ENCODE results near the gene TAF1A.

Gene TAF1A

DNA sequence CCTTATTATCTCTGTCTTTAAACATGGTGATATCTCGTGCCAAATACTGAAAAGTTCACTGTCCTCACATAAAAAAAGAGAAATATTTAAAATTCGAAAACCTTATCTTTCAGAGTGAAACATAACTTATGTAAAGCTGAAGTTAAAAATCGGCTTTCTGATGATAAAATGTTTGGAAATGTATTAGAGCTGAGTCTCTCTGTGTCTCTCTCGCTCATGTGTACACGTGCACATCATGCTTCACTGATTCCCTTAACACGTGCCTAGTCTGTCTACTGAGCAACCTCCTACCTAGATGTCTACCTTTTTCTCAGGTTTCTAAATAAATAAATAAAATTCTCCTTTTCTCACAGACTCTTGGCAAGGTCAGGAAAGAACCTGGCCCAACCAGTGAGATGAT, 58.9 kb downstream of the TAF1A start:
- peaks cover 19% of the 10 kb centered on the region for H3K27me3 Mint-ChIP-seq (ENCODE audit: low read depth)
- no peaks in the 10 kb centered on the region for H3K9me3 Mint-ChIP-seq
- H3K36me3 Mint-ChIP-seq (ENCODE audit: low read depth): no peaks in the 10 kb centered on the region

DNA sequence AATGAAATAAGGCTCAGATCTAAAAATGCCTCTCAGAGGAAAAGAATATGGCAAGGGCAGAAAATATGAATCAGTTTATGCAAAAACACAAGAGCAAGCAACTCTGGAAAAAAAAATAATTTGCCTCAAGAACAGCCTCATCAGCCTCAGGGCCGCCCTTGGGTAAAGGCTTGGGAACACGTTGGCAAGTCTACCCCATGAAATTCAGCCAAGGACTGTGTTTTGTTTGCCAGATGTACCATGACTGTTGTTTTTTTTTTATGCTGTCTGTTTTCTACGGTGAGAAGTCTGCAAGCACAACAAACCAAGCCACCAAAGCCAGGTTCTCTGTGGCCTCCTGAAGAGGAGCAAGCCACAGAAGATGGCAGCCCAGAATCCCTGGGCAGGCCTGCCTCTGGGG, 59.8 kb downstream of the TAF1A start:
- Mint-ChIP-seq H3K27me3 (ENCODE audit: low read depth) (peaks cover 14% of the 10 kb centered on the region), H3K4me1 (ENCODE audit: low read depth) (no peaks in the 10 kb centered on the region), H3K4me3 (no peak overlapping the region), H3K36me3 (ENCODE audit: low read depth) (no peaks in the 10 kb centered on the region), H3K27ac (no peak overlapping the region), H3K9me3 (no peaks in the 10 kb centered on the region)

More for the DNA sequence above, 58.9 kb downstream of the TAF1A start:
- no peak overlapping the region for H3K27ac Mint-ChIP-seq
- no peak overlapping the region for H3K4me3 Mint-ChIP-seq
- H3K4me1 Mint-ChIP-seq (ENCODE audit: low read depth): no peaks in the 10 kb centered on the region

DNA sequence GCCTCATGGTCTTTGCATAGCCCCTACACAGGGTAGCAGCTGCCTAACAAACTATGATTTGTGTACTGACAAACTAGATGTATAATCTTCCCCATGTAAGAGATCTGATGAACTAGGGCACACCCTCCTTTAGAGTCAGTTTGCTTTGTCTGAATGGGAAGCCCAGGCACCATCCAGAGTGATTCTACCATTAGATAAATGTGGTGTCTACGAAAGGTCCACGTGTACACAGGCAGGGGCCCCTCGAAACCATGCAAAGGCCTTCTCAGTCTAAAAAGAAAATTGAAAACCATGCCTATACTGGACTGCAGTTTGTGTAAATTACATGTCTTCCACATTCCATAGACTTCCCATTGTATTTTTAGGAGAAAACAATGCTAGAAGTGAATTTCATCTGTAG, 60.6 kb downstream of the TAF1A start:
- Mint-ChIP-seq H3K27ac (no peak overlapping the region), H3K9me3 (no peaks in the 10 kb centered on the region), H3K4me1 (ENCODE audit: low read depth) (no peaks in the 10 kb centered on the region), H3K4me3 (no peak overlapping the region), H3K36me3 (ENCODE audit: low read depth) (no peaks in the 10 kb centered on the region), H3K27me3 (ENCODE audit: low read depth) (peaks cover 8% of the 10 kb centered on the region)

DNA sequence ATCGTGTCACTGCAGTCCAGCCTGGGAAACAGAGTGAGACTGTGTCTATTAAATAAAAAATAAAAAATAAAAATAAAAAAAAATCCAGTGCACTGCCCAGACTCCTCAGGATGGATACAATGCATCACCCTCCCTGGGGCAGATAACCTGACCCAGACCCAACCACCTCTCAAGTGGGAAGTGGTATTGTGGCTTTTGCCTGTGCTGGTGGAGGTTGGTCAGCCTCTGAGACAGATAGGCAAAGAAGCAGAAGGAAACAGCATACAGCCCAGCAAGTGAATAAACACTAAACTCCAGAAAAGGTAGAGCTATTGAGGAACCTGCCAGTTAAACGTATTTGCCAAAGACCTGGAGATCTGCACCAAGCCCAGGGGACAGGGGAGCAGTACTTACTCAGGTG, 63.8 kb downstream of the TAF1A start:
- Mint-ChIP-seq H3K36me3 (ENCODE audit: low read depth) (no peaks in the 10 kb centered on the region), H3K27me3 (ENCODE audit: low read depth) (no peaks in the 10 kb centered on the region), H3K4me3 (no peak overlapping the region), H3K27ac (no peak overlapping the region), H3K4me1 (ENCODE audit: low read depth) (no peaks in the 10 kb centered on the region), H3K9me3 (no peaks in the 10 kb centered on the region)

DNA sequence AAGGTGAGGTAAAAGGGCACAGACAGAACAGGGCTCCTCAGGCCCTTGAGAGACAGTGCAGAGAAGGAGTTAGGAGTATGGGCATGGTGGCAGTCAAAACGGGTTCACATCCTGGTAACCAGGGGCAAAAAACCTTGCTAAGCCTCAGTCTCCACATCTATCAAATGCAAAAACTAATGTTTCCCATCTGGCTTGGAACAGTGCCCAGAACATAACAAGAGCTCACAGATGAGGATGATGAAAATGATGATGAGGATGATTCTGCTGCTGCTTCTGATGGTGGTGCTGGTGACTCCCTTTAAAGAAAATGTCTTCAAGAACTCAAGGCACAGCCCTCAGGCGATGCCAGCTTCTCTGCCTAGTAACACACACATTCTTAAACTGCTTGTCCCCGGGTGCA, 65.9 kb downstream of the TAF1A start:
- H3K9me3 Mint-ChIP-seq: no peaks in the 10 kb centered on the region
- H3K27ac Mint-ChIP-seq: no peak overlapping the region
- no peaks in the 10 kb centered on the region for H3K27me3 Mint-ChIP-seq (ENCODE audit: low read depth)
- H3K4me1 Mint-ChIP-seq (ENCODE audit: low read depth): no peaks in the 10 kb centered on the region
- H3K4me3 Mint-ChIP-seq: no peak overlapping the region
- H3K36me3 Mint-ChIP-seq (ENCODE audit: low read depth): no peaks in the 10 kb centered on the region

DNA sequence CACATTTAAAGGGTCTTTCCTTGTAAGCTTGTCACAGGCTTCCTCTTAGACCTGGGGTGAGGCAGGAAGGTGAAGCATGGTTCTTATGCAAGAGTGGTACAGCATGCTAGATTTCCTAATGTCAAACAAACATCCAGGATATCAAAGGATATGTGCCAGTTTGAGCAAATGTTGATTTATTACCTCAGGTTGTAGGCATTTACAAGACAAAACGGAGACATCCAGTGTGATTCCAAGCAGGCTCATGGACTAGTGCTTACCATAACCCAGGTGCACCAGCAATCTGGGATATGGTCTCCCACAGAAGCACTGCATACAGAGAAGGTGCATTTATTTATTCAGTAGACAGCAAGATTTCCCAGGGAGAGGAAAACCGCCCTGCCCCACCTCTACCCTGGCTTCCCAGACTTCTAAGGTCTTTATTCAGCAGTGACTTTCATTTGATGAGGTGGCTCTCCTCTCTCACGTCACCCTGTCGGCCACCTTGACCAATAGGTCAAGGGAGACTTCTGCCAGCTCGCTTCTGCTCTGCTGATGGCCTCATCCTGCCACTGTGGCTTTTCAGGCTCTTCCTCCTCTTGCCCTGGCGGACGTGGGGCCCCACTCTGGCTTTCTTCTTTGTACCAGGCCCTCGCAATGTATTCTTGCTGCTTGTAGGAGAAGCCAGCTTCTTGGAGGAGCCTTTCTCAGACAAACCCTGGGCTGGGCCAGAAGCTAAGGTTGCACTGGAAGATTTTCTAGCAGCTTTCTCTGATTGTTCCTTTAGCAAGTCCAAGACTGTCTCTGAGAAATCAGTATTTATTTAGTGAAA, 67.4 kb downstream of the TAF1A start:
- H3K27ac Mint-ChIP-seq: no peak overlapping the region
- H3K4me1 Mint-ChIP-seq (ENCODE audit: low read depth): no peaks in the 10 kb centered on the region
- H3K4me3 Mint-ChIP-seq: no peak overlapping the region
- no peaks in the 10 kb centered on the region for H3K36me3 Mint-ChIP-seq (ENCODE audit: low read depth)
- H3K27me3 Mint-ChIP-seq (ENCODE audit: low read depth): no peaks in the 10 kb centered on the region
- H3K9me3 Mint-ChIP-seq: no peaks in the 10 kb centered on the region

DNA sequence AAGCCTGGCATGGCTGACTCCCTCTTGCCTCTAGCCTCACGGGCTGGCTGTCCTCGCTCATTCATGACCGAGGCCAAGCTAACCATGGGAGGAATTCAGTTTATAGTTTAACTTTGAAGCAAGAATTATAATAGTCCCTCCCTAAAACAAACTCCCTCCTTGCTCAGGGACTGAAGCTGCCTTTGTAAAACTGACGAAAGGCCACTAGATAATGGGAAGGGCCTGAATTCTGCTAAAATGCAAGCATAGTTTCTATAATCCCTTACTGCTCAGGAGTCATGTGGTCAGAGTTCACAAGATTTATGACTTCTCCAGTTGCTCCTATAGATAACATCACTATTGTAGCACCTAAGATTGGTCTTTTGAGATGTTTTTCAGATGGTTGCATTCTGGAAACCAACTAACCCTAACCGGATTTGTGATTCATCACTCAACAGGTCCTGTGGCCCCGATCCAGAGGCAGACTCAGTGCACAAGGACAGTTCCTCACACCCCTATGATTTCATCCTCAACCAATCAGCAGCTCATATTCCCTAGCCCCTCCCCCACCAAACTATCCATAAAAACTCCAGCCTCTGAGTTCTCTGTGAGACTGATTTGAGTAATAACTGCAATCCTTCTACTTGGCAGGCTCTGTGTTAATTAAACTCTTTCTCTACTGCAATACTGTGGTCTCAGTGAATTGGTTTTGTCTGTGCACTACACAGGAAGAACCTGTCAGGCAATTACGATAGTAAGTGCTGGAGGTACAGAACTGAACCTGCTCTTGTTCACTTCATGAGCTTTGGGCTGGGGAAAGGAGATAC, 68.2 kb downstream of the TAF1A start:
- no peaks in the 10 kb centered on the region for H3K9me3 Mint-ChIP-seq
- H3K27me3 Mint-ChIP-seq (ENCODE audit: low read depth): no peaks in the 10 kb centered on the region
- no peak overlapping the region for H3K4me3 Mint-ChIP-seq
- H3K27ac Mint-ChIP-seq: no peak overlapping the region
- no peaks in the 10 kb centered on the region for H3K36me3 Mint-ChIP-seq (ENCODE audit: low read depth)
- H3K4me1 Mint-ChIP-seq (ENCODE audit: low read depth): no peaks in the 10 kb centered on the region

Data from T-helper 1 cell treated with Interleukin-12 subunit alpha and Interleukin-12 subunit beta and Interleukin-4 antibody, amounts not matched to agents 30 μg/mL and 1 μg/mL, for 36 hours (primary cell).